Measurements from ENCODE around the gene TAS1R1.

DNA sequence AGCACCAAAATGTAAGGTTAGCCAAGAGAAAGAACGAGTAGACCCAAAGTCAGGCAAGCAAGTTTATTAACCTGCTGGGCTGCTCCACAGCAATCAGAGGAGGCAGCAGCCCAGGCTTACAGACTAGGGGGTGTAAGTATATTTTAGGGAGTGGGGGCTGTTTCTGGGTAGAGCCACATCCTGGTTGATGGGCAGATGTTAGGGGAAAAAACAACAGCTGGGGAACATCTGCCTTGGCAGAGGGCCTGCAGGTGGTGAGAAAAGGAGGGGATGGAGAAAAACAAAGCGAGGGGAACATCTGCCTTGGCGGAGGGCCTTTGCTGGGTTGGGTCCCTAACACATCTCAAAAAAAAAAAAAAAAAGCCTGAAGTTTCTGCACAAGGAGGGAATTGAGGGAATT is 15.0 kb downstream of the TAS1R1 start:
- TF ChIP-seq POLR2A (IDR thresholded peaks at IDR 0.05) (no peak), CTCF (IDR thresholded peaks at IDR 0.05) (no peak)

Data from heart left ventricle (tissue), 13 donors.